ENCODE measurements around the gene TFF2.

Gene TFF2

GRCh38 chr21:42392731-42393442, 42.1 kb upstream of the TFF2 start:
- no peak for DNase-seq
- Histone ChIP-seq H3K9me3 (ENCODE audit: control insufficient read depth, low read length) (no peaks in the 10 kb centered on the region), H3K27me3 (replicated peaks; ENCODE audit: control insufficient read depth, insufficient read depth, low read length, poor library complexity, severe bottlenecking) (no peaks in the 10 kb centered on the region), H3K36me3 (ENCODE audit: control insufficient read depth, insufficient read depth, low read length) (no peaks in the 10 kb centered on the region), H3K4me3 (ENCODE audit: insufficient read depth, low read depth, low read length, poor library complexity, severe bottlenecking) (no peak overlapping the region), H3K27ac (ENCODE audit: insufficient read depth, low read length, poor library complexity, severe bottlenecking) (no peak overlapping the region), H3K4me1 (ENCODE audit: control insufficient read depth, insufficient read depth, low read length, poor library complexity, severe bottlenecking) (peaks cover 11% of the 10 kb centered on the region)

GRCh38 chr21:42391297-42391696, 40.5 kb upstream of the TFF2 start:
- DNase-seq: no peak
- H3K27ac ChIP-seq (ENCODE audit: insufficient read depth, low read length, poor library complexity, severe bottlenecking): no peak overlapping the region
- no peaks in the 10 kb centered on the region for H3K9me3 ChIP-seq (ENCODE audit: control insufficient read depth, low read length)
- H3K27me3 ChIP-seq (replicated peaks; ENCODE audit: control insufficient read depth, insufficient read depth, low read length, poor library complexity, severe bottlenecking): no peaks in the 10 kb centered on the region
- no peaks in the 10 kb centered on the region for H3K36me3 ChIP-seq (ENCODE audit: control insufficient read depth, insufficient read depth, low read length)
- H3K4me1 ChIP-seq (ENCODE audit: control insufficient read depth, insufficient read depth, low read length, poor library complexity, severe bottlenecking): peaks cover 11% of the 10 kb centered on the region
- no peak overlapping the region for H3K4me3 ChIP-seq (ENCODE audit: insufficient read depth, low read depth, low read length, poor library complexity, severe bottlenecking)

- Histone ChIP-seq H3K27ac (ENCODE audit: insufficient read depth, low read length, poor library complexity, severe bottlenecking) (no peak overlapping the region), H3K27me3 (replicated peaks; ENCODE audit: control insufficient read depth, insufficient read depth, low read length, poor library complexity, severe bottlenecking) (no peaks in the 10 kb centered on the region), H3K36me3 (ENCODE audit: control insufficient read depth, insufficient read depth, low read length) (no peaks in the 10 kb centered on the region), H3K9me3 (ENCODE audit: control insufficient read depth, low read length) (no peaks in the 10 kb centered on the region), H3K4me3 (ENCODE audit: insufficient read depth, low read depth, low read length, poor library complexity, severe bottlenecking) (no peak overlapping the region), H3K4me1 (ENCODE audit: control insufficient read depth, insufficient read depth, low read length, poor library complexity, severe bottlenecking) (peaks cover 11% of the 10 kb centered on the region)
- no peak for DNase-seq
Observed at GRCh38 chr21:42390696-42391095, 39.9 kb upstream of the TFF2 start.

- Histone ChIP-seq H3K4me3 (ENCODE audit: insufficient read depth, low read depth, low read length, poor library complexity, severe bottlenecking) (no peak overlapping the region), H3K27ac (ENCODE audit: insufficient read depth, low read length, poor library complexity, severe bottlenecking) (no peak overlapping the region), H3K4me1 (ENCODE audit: control insufficient read depth, insufficient read depth, low read length, poor library complexity, severe bottlenecking) (peaks cover 12% of the 10 kb centered on the region), H3K9me3 (ENCODE audit: control insufficient read depth, low read length) (no peaks in the 10 kb centered on the region), H3K27me3 (replicated peaks; ENCODE audit: control insufficient read depth, insufficient read depth, low read length, poor library complexity, severe bottlenecking) (no peaks in the 10 kb centered on the region), H3K36me3 (ENCODE audit: control insufficient read depth, insufficient read depth, low read length) (no peaks in the 10 kb centered on the region)
- no peak for DNase-seq
Observed at GRCh38 chr21:42390193-42390592, 39.4 kb upstream of the TFF2 start.

DNA sequence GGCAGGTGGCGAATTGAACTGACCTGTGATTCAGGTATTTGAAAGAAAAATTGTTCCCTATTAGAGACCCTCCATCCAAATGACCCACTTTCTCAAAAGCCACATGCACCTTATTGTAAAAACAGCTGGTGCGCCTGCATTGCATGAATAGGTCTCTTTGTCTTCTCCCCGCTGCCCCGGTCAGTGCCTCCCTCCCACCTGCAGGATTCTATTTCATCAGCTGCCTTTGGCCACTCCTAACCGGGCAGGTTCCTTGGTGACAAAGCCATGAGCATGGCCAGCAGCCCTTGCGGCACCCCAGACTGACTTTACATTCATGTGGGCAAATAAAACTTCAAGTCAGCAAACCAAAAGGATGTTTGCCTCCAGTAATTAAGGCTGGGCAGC, 38.6 kb upstream of the TFF2 start:
- H3K4me3 ChIP-seq (ENCODE audit: insufficient read depth, low read depth, low read length, poor library complexity, severe bottlenecking): no peak overlapping the region
- H3K27ac ChIP-seq (ENCODE audit: insufficient read depth, low read length, poor library complexity, severe bottlenecking): no peak overlapping the region
- H3K4me1 ChIP-seq (ENCODE audit: control insufficient read depth, insufficient read depth, low read length, poor library complexity, severe bottlenecking): peaks cover 15% of the 10 kb centered on the region
- no peaks in the 10 kb centered on the region for H3K27me3 ChIP-seq (replicated peaks; ENCODE audit: control insufficient read depth, insufficient read depth, low read length, poor library complexity, severe bottlenecking)
- DNase-seq: no peak
- no peaks in the 10 kb centered on the region for H3K9me3 ChIP-seq (ENCODE audit: control insufficient read depth, low read length)
- no peaks in the 10 kb centered on the region for H3K36me3 ChIP-seq (ENCODE audit: control insufficient read depth, insufficient read depth, low read length)

DNA sequence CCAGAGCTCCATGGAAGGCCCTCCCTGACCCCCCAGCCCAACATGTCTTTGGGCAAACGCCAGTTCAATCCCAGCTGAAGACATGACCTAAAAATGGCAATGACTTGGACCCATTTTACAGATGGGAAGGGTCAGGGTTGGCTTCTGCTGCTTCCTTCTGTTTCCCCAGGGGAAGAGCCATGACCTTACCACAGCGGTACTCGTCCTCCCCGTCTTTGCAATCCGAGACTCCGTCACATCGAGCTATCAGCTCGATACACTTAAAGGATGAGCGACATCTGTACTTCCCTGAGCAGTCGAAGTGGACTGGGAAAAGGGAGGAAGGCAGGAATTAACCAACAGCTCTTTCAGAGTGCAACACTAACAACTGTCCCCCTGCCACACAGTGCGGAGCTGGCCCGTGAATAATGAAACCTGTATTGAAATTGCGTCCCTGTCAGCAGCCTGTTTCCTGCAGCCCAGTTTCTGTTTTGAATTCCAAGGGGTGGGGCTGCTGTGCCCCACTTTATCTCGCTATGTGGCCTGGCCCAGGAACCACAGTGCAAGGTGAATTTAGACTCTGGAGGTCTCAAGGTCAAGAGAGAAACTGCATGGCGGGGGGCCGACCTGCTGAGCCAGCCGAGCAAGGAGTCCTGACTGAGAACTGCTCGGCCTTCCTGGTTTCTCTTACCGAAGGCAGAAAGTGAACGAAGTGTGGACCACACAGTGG, 38.1 kb upstream of the TFF2 start:
- H3K4me1 ChIP-seq (ENCODE audit: control insufficient read depth, insufficient read depth, low read length, poor library complexity, severe bottlenecking): peaks cover 15% of the 10 kb centered on the region
- H3K36me3 ChIP-seq (ENCODE audit: control insufficient read depth, insufficient read depth, low read length): no peaks in the 10 kb centered on the region
- no peak overlapping the region for H3K4me3 ChIP-seq (ENCODE audit: insufficient read depth, low read depth, low read length, poor library complexity, severe bottlenecking)
- no peak overlapping the region for H3K27ac ChIP-seq (ENCODE audit: insufficient read depth, low read length, poor library complexity, severe bottlenecking)
- no peaks in the 10 kb centered on the region for H3K9me3 ChIP-seq (ENCODE audit: control insufficient read depth, low read length)
- no peaks in the 10 kb centered on the region for H3K27me3 ChIP-seq (replicated peaks; ENCODE audit: control insufficient read depth, insufficient read depth, low read length, poor library complexity, severe bottlenecking)
- no peak for DNase-seq

DNA sequence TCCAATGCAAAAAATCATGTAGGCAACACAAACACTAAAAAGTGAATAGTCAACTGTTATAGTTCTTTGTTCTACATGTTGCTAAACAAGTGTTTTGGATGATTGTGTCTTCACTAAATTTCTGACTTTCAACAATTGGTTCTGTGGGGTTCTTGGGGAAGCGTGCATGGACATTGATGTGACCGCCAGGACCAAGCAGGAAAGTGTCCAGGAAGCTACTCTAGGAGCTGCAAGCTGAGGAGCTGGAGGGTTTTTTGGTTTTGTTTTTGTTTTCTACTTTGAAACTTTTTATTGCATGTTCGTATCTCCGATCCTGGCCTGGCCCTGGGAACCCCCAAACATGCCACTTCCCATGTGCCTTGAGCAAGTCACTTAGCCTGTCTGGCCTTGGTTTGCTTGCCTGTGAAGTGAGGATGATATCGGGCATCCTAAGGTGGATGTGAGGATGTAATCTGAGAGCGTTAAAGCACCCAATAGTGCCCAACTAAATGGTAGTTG, 37.1 kb upstream of the TFF2 start:
- Histone ChIP-seq H3K9me3 (ENCODE audit: control insufficient read depth, low read length) (no peaks in the 10 kb centered on the region), H3K27me3 (replicated peaks; ENCODE audit: control insufficient read depth, insufficient read depth, low read length, poor library complexity, severe bottlenecking) (no peaks in the 10 kb centered on the region), H3K4me3 (ENCODE audit: insufficient read depth, low read depth, low read length, poor library complexity, severe bottlenecking) (no peak overlapping the region), H3K27ac (ENCODE audit: insufficient read depth, low read length, poor library complexity, severe bottlenecking) (no peak overlapping the region), H3K36me3 (ENCODE audit: control insufficient read depth, insufficient read depth, low read length) (no peaks in the 10 kb centered on the region), H3K4me1 (ENCODE audit: control insufficient read depth, insufficient read depth, low read length, poor library complexity, severe bottlenecking) (peaks cover 13% of the 10 kb centered on the region)
- DNase-seq: no peak

GRCh38 chr21:42387164-42387563, 36.4 kb upstream of the TFF2 start:
- DNase-seq: no peak
- peaks cover 10% of the 10 kb centered on the region for H3K4me1 ChIP-seq (ENCODE audit: control insufficient read depth, insufficient read depth, low read length, poor library complexity, severe bottlenecking)
- H3K4me3 ChIP-seq (ENCODE audit: insufficient read depth, low read depth, low read length, poor library complexity, severe bottlenecking): no peak overlapping the region
- H3K9me3 ChIP-seq (ENCODE audit: control insufficient read depth, low read length): no peaks in the 10 kb centered on the region
- no peak overlapping the region for H3K27ac ChIP-seq (ENCODE audit: insufficient read depth, low read length, poor library complexity, severe bottlenecking)
- no peaks in the 10 kb centered on the region for H3K27me3 ChIP-seq (replicated peaks; ENCODE audit: control insufficient read depth, insufficient read depth, low read length, poor library complexity, severe bottlenecking)
- H3K36me3 ChIP-seq (ENCODE audit: control insufficient read depth, insufficient read depth, low read length): no peaks in the 10 kb centered on the region

DNA sequence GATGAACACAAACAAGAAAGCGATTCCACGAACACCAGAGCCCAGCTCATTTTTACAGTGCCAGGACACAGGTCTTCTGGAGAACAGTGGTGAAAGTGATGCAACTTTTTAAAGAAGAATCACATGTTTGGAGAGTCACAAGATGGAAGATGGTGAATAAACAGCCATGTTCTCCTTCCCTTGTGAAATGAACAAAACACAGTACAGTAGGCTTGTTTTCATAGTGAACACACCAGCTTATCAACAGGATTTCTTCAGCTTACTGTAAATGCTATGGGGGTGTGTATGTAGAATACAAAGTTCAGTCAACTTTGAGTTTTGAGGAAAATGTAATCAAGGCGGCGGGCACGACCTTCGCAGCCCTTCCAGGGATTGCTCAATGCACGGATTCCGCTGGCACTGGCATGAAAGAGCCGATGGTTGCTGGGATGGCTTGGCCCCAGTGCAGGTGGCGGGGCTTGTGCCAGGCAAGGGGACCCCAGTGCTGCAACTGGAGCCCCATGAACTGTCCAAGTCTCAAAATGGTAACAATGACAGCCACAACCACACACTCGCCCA, 35.3 kb upstream of the TFF2 start:
- Histone ChIP-seq H3K9me3 (ENCODE audit: control insufficient read depth, low read length) (no peaks in the 10 kb centered on the region), H3K4me1 (ENCODE audit: control insufficient read depth, insufficient read depth, low read length, poor library complexity, severe bottlenecking) (peaks cover 10% of the 10 kb centered on the region), H3K27me3 (replicated peaks; ENCODE audit: control insufficient read depth, insufficient read depth, low read length, poor library complexity, severe bottlenecking) (no peaks in the 10 kb centered on the region), H3K36me3 (ENCODE audit: control insufficient read depth, insufficient read depth, low read length) (no peaks in the 10 kb centered on the region), H3K27ac (ENCODE audit: insufficient read depth, low read length, poor library complexity, severe bottlenecking) (no peak overlapping the region), H3K4me3 (ENCODE audit: insufficient read depth, low read depth, low read length, poor library complexity, severe bottlenecking) (no peak overlapping the region)
- DNase-seq: no peak

GRCh38 chr21:42385619-42386018, 34.8 kb upstream of the TFF2 start:
- H3K4me3 ChIP-seq (ENCODE audit: insufficient read depth, low read depth, low read length, poor library complexity, severe bottlenecking): no peak overlapping the region
- DNase-seq: no peak
- peaks cover 10% of the 10 kb centered on the region for H3K4me1 ChIP-seq (ENCODE audit: control insufficient read depth, insufficient read depth, low read length, poor library complexity, severe bottlenecking)
- no peak overlapping the region for H3K27ac ChIP-seq (ENCODE audit: insufficient read depth, low read length, poor library complexity, severe bottlenecking)
- H3K9me3 ChIP-seq (ENCODE audit: control insufficient read depth, low read length): no peaks in the 10 kb centered on the region
- no peaks in the 10 kb centered on the region for H3K36me3 ChIP-seq (ENCODE audit: control insufficient read depth, insufficient read depth, low read length)
- no peaks in the 10 kb centered on the region for H3K27me3 ChIP-seq (replicated peaks; ENCODE audit: control insufficient read depth, insufficient read depth, low read length, poor library complexity, severe bottlenecking)
